ENCODE data around the gene CACNB2. TPM values are rescaled to one million over a fixed set of nuclear protein-coding genes. Genes with fewer than 3 reads are reported as not detected.

Gene CACNB2
- total RNA-seq, 1 donor from 2014 or later, result 1.1 TPM

DNA sequence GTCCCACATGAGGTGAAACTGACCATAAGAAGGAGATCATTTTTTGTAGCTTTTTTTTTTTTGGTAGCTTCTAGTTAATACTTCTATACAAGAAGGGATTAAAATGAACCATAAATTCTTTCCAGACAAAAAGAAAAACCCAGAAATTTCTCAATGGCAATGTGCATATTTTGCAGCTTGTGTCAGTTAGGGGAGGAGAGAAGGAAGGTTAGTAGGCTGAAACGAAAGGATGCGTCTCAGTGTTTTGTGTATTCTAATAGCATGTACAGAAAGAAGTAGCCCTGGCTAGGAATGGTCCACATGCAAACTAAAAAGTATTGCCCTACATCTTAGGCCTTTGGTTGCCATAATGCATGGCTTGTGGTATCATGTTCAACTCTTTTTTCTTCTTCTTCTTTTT lies 90.6 kb downstream of the CACNB2 start:
- Mint-ChIP-seq H3K27me3 (ENCODE audit: low read depth) (no peaks in the 10 kb centered on the region), H3K36me3 (ENCODE audit: low read depth) (no peaks in the 10 kb centered on the region), H3K4me3 (ENCODE audit: low read depth) (no peak overlapping the region), H3K4me1 (ENCODE audit: low read depth) (no peaks in the 10 kb centered on the region), H3K9me3 (no peaks in the 10 kb centered on the region), H3K27ac (no peak overlapping the region)
- intact Hi-C loops (cut with micrococcal nuclease), result no loop called here
- DNase-seq (ENCODE audit: low spot score), result no peak

DNA sequence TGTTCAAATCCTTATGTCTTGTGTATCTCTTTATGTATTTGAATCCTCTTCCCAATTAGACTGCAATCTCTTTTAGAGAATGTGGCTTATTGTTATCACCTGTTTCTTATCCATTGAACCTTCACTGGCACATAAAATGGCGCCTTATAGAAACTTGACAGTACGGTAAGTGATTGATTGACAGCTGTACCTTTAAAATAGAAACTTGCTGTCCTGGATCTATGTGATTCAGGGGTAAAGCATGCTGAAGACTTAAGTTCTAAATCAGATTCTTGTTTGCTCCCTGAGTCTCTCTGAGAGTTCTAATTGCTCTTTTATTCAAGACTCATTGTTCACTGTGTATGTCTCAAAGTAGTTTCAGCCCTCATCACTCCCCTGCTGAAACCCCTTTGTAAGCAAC lies 91.3 kb downstream of the CACNB2 start:
- Mint-ChIP-seq H3K4me3 (ENCODE audit: low read depth) (no peak overlapping the region), H3K36me3 (ENCODE audit: low read depth) (no peaks in the 10 kb centered on the region)

DNA sequence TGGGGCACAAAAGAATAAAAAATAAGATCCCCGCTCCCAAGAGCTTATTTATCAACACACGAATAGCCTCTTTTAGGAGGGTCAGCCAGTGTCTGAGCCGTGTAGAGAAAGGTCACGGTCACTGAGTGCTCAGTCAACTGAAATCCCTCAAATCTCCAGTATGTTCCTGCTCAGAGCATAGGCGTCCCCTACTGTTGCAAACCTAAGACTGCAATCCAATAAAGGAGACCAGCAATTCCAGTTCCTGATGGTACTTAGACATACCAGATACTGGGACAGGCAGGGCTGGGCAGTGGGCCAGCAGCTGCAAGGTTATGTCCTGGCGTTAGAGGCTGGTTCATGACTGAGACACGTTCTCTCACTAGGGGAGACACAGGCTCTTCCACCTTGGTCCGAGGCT lies 93.6 kb downstream of the CACNB2 start:
- DNase-seq (ENCODE audit: low spot score), result no peak
- Mint-ChIP-seq H3K27me3 (ENCODE audit: low read depth) (no peaks in the 10 kb centered on the region), H3K27ac (no peak overlapping the region), H3K4me1 (ENCODE audit: low read depth) (no peaks in the 10 kb centered on the region), H3K36me3 (ENCODE audit: low read depth) (no peaks in the 10 kb centered on the region), H3K4me3 (ENCODE audit: low read depth) (no peak overlapping the region), H3K9me3 (no peaks in the 10 kb centered on the region)
- intact Hi-C loops (cut with micrococcal nuclease), result no loop called here

More for the DNA sequence above, 91.3 kb downstream of the CACNB2 start:
- intact Hi-C loops (cut with micrococcal nuclease), result no loop called here
- Mint-ChIP-seq H3K9me3 (no peaks in the 10 kb centered on the region), H3K27ac (no peak overlapping the region), H3K27me3 (ENCODE audit: low read depth) (no peaks in the 10 kb centered on the region), H3K4me1 (ENCODE audit: low read depth) (no peaks in the 10 kb centered on the region)
- no peak for DNase-seq (ENCODE audit: low spot score)

DNA sequence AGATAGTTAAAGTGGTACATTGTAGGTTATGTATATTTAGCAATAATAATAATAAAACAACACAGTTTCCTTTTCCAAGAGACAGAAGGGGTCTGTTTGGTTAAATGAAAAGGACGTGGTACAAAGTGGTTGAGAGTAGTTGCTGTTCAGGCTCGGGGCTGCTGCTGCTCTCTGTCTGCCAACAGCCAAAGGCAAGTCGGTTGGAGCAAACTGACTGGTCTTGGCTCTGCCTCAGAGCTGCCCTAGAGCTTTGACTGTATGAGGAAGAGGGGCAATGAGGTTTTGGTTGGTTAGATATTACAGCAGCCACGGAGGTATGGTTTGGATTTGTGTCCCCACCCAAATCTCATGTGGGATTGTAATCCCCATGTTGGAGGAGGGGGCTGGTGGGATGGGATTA lies 95.3 kb downstream of the CACNB2 start:
- H3K36me3 Mint-ChIP-seq (ENCODE audit: low read depth), result no peaks in the 10 kb centered on the region
- DNase-seq (ENCODE audit: low spot score), result no peak
- H3K9me3 Mint-ChIP-seq, result no peaks in the 10 kb centered on the region
- no peaks in the 10 kb centered on the region for H3K27me3 Mint-ChIP-seq (ENCODE audit: low read depth)
- H3K27ac Mint-ChIP-seq, result no peak overlapping the region
- H3K4me1 Mint-ChIP-seq (ENCODE audit: low read depth), result no peaks in the 10 kb centered on the region
- intact Hi-C loops (cut with micrococcal nuclease), result no loop called here
- no peak overlapping the region for H3K4me3 Mint-ChIP-seq (ENCODE audit: low read depth)

- Mint-ChIP-seq H3K4me3 (ENCODE audit: low read depth) (no peak overlapping the region), H3K9me3 (no peaks in the 10 kb centered on the region), H3K27me3 (ENCODE audit: low read depth) (no peaks in the 10 kb centered on the region), H3K36me3 (ENCODE audit: low read depth) (no peaks in the 10 kb centered on the region), H3K4me1 (ENCODE audit: low read depth) (no peaks in the 10 kb centered on the region), H3K27ac (no peak overlapping the region)
- intact Hi-C loops (cut with micrococcal nuclease), result no loop called here
- no peak for DNase-seq (ENCODE audit: low spot score)
Observed at GRCh38 chr10:18236756-18237155, 96.5 kb downstream of the CACNB2 start.

GRCh38 chr10:18238870-18239485 lies 98.8 kb downstream of the CACNB2 start:
- Mint-ChIP-seq H3K4me3 (ENCODE audit: low read depth) (no peak overlapping the region), H3K27ac (no peak overlapping the region), H3K9me3 (no peaks in the 10 kb centered on the region), H3K27me3 (ENCODE audit: low read depth) (no peaks in the 10 kb centered on the region), H3K4me1 (ENCODE audit: low read depth) (no peaks in the 10 kb centered on the region), H3K36me3 (ENCODE audit: low read depth) (no peaks in the 10 kb centered on the region)
- intact Hi-C loops (cut with micrococcal nuclease), result no loop called here
- DNase-seq (ENCODE audit: low spot score), result no peak

GRCh38 chr10:18240185-18240882 lies 100.1 kb downstream of the CACNB2 start:
- H3K9me3 Mint-ChIP-seq, result no peaks in the 10 kb centered on the region
- no peak overlapping the region for H3K4me3 Mint-ChIP-seq (ENCODE audit: low read depth)
- no peaks in the 10 kb centered on the region for H3K27me3 Mint-ChIP-seq (ENCODE audit: low read depth)
- DNase-seq (ENCODE audit: low spot score), result no peak
- intact Hi-C loops (cut with micrococcal nuclease), result no loop called here
- H3K4me1 Mint-ChIP-seq (ENCODE audit: low read depth), result no peaks in the 10 kb centered on the region
- no peaks in the 10 kb centered on the region for H3K36me3 Mint-ChIP-seq (ENCODE audit: low read depth)
- no peak overlapping the region for H3K27ac Mint-ChIP-seq

GRCh38 chr10:18246967-18247366 lies 106.7 kb downstream of the CACNB2 start:
- Mint-ChIP-seq H3K9me3 (no peaks in the 10 kb centered on the region), H3K4me3 (ENCODE audit: low read depth) (no peak overlapping the region), H3K27ac (no peak overlapping the region), H3K27me3 (ENCODE audit: low read depth) (no peaks in the 10 kb centered on the region), H3K36me3 (ENCODE audit: low read depth) (no peaks in the 10 kb centered on the region), H3K4me1 (ENCODE audit: low read depth) (no peaks in the 10 kb centered on the region)
- no peak for DNase-seq (ENCODE audit: low spot score)
- intact Hi-C loops (cut with micrococcal nuclease), result no loop called here

- no peaks in the 10 kb centered on the region for H3K27me3 Mint-ChIP-seq (ENCODE audit: low read depth)
- no peak overlapping the region for H3K27ac Mint-ChIP-seq
- intact Hi-C loops (cut with micrococcal nuclease), result no loop called here
- DNase-seq (ENCODE audit: low spot score), result no peak
- no peaks in the 10 kb centered on the region for H3K4me1 Mint-ChIP-seq (ENCODE audit: low read depth)
- H3K9me3 Mint-ChIP-seq, result no peaks in the 10 kb centered on the region
- no peaks in the 10 kb centered on the region for H3K36me3 Mint-ChIP-seq (ENCODE audit: low read depth)
- no peak overlapping the region for H3K4me3 Mint-ChIP-seq (ENCODE audit: low read depth)
Observed at GRCh38 chr10:18252086-18252485, 111.9 kb downstream of the CACNB2 start.

GRCh38 chr10:18254086-18254485 lies 113.9 kb downstream of the CACNB2 start:
- Mint-ChIP-seq H3K27ac (no peak overlapping the region), H3K4me1 (ENCODE audit: low read depth) (no peaks in the 10 kb centered on the region), H3K4me3 (ENCODE audit: low read depth) (no peak overlapping the region), H3K36me3 (ENCODE audit: low read depth) (no peaks in the 10 kb centered on the region), H3K9me3 (no peaks in the 10 kb centered on the region), H3K27me3 (ENCODE audit: low read depth) (no peaks in the 10 kb centered on the region)
- intact Hi-C loops (cut with micrococcal nuclease), result no loop called here
- DNase-seq (ENCODE audit: low spot score), result no peak

- H3K27ac Mint-ChIP-seq, result no peak overlapping the region
- DNase-seq (ENCODE audit: low spot score), result no peak
- H3K9me3 Mint-ChIP-seq, result no peaks in the 10 kb centered on the region
- H3K4me3 Mint-ChIP-seq (ENCODE audit: low read depth), result no peak overlapping the region
- no peaks in the 10 kb centered on the region for H3K27me3 Mint-ChIP-seq (ENCODE audit: low read depth)
- no peaks in the 10 kb centered on the region for H3K36me3 Mint-ChIP-seq (ENCODE audit: low read depth)
- no peaks in the 10 kb centered on the region for H3K4me1 Mint-ChIP-seq (ENCODE audit: low read depth)
- intact Hi-C loops (cut with micrococcal nuclease), result no loop called here
Observed at GRCh38 chr10:18254692-18255091, 114.5 kb downstream of the CACNB2 start.

DNA sequence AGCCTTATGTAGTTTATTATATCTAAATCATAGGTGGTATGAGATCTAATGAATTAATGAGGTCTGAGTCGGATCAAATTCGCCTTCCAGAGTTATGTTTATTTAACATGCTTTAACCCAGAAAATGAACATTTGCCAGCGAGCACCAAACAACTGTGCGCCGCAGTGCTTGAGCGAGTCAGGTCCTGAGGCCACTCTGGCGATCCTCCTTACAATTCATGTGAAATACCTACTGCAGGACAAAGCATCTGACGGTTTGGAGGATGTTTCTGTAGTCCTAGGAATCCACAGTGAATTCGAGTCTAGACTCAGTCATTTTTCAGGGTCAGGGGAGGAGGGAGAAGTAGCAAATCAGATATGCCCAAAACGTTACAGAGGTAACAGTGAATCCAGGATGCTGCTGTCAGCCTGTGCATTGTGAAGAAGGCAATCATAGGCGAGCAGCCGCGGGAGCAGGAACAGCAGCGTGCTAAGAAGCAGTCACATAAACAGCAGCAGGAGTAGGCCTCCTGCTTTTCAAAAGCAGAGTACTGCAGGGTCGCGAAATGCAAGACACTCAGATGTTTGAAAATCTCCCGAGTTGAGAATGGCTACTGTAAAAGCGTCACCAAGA lies 120.2 kb downstream of the CACNB2 start:
- no peak overlapping the region for H3K27ac Mint-ChIP-seq
- H3K4me3 Mint-ChIP-seq (ENCODE audit: low read depth), result no peak overlapping the region
- intact Hi-C loops (cut with micrococcal nuclease), result no loop called here

GRCh38 chr10:18261063-18261610 lies 120.9 kb downstream of the CACNB2 start:
- no peak overlapping the region for H3K27ac Mint-ChIP-seq
- H3K4me1 Mint-ChIP-seq (ENCODE audit: low read depth), result no peaks in the 10 kb centered on the region
- no peak for DNase-seq (ENCODE audit: low spot score)
- intact Hi-C loops (cut with micrococcal nuclease), result no loop called here
- no peaks in the 10 kb centered on the region for H3K9me3 Mint-ChIP-seq
- H3K36me3 Mint-ChIP-seq (ENCODE audit: low read depth), result no peaks in the 10 kb centered on the region
- no peaks in the 10 kb centered on the region for H3K27me3 Mint-ChIP-seq (ENCODE audit: low read depth)
- H3K4me3 Mint-ChIP-seq (ENCODE audit: low read depth), result no peak overlapping the region

More for the DNA sequence above, 120.2 kb downstream of the CACNB2 start:
- Mint-ChIP-seq H3K4me1 (ENCODE audit: low read depth) (no peaks in the 10 kb centered on the region), H3K27me3 (ENCODE audit: low read depth) (no peaks in the 10 kb centered on the region), H3K9me3 (no peaks in the 10 kb centered on the region), H3K36me3 (ENCODE audit: low read depth) (no peaks in the 10 kb centered on the region)
- DNase-seq (ENCODE audit: low spot score), result no peak
